A673 (cell line): Measurements from ENCODE around the gene DNAJB13. TPM values are rescaled to one million over a fixed set of nuclear protein-coding genes. Genes with fewer than 3 reads are reported as not detected.

ENCODE experiments used
- BruUV-seq: library from RNA; stranded (reverse); fragments of 400-500 nt; replicated peaks from 2 replicates; lab custom pipeline; 2021; lab: Mats Ljungman, UMichigan
- CTCF ChIA-PET: fragments of 300-600 bp; sonication (Branson Sonifier 250); formaldehyde crosslinking; loops from one replicate; lab custom pipeline; 2022; ENCODE audit warnings: antibody characterized with exemption; lab: Charles Lee
- POLR2A ChIA-PET: fragments of 300-600 bp; sonication (Branson Sonifier 250); formaldehyde crosslinking; loops from one replicate; lab custom pipeline; 2022; ENCODE audit warnings: antibody characterized with exemption; ENCODE audit not compliant: low non-redundant PET; lab: Charles Lee
- DNase-seq: peaks from one replicate; pipeline ENCODE4 v3.0.0-alpha.2; 2015; ENCODE audit warnings: low spot score
- H3K27ac ChIP-seq: fragments of 200-600 bp; sonication (generic); 2 replicates; pipeline ENCODE4 v1.5.1; 2016; ENCODE audit warnings: mixed run types, low read depth, mild to moderate bottlenecking, mixed read lengths, antibody characterized with exemption, low read length; ENCODE audit not compliant: poor library complexity, severe bottlenecking
- H3K27me3 ChIP-seq: fragments of 200-600 bp; sonication (generic); replicated peaks from 2 replicates; pipeline ENCODE4 v1.6.1; 2017; ENCODE audit warnings: mixed run types, low read depth, mild to moderate bottlenecking, mixed read lengths, antibody characterized with exemption, low read length; ENCODE audit not compliant: insufficient read depth, poor library complexity
- H3K36me3 ChIP-seq: fragments of 200-600 bp; sonication (generic); 2 replicates; pipeline ENCODE4 v1.6.1; 2016; ENCODE audit warnings: mixed run types, mild to moderate bottlenecking, mixed read lengths, antibody characterized with exemption, low read length; ENCODE audit not compliant: insufficient read depth, poor library complexity, severe bottlenecking
- H3K4me1 ChIP-seq: fragments of 200-600 bp; sonication (generic); 2 replicates; pipeline ENCODE4 v1.6.1; 2017; ENCODE audit warnings: mixed run types, mild to moderate bottlenecking, mixed read lengths, antibody characterized with exemption, low read length; ENCODE audit not compliant: insufficient read depth, poor library complexity, severe bottlenecking
- H3K4me3 ChIP-seq: fragments of 200-600 bp; sonication (generic); 2 replicates; pipeline ENCODE4 v1.5.1; 2016; ENCODE audit warnings: low read depth, mixed run types, mild to moderate bottlenecking, mixed read lengths, low read length; ENCODE audit not compliant: poor library complexity, severe bottlenecking
- H3K9me3 ChIP-seq: fragments of 200-600 bp; sonication (generic); 2 replicates; pipeline ENCODE4 v1.6.1; 2016; ENCODE audit warnings: mixed run types, low read depth, mild to moderate bottlenecking, mixed read lengths, antibody characterized with exemption, low read length; ENCODE audit not compliant: poor library complexity, severe bottlenecking
- CTCF ChIP-seq: fragments of 300-800, 200-600 bp; sonication (generic); conservative IDR thresholded peaks from 2 replicates; pipeline ENCODE4 v1.5.1; 2017; ENCODE audit warnings: low read depth, mild to moderate bottlenecking, antibody characterized with exemption, low read length, moderate library complexity, mixed read lengths
- EZH2 ChIP-seq: fragments of 200-600 bp; sonication (generic); IDR thresholded peaks from 2 replicates; pipeline ENCODE4 v1.6.1; 2017; ENCODE audit warnings: borderline replicate concordance, low read depth, mild to moderate bottlenecking, mixed read lengths, antibody characterized with exemption, low read length; ENCODE audit not compliant: poor library complexity, severe bottlenecking
- intact Hi-C: fragments of 100-400 bp; cut with micrococcal nuclease; formaldehyde crosslinking; loops from one replicate; pipeline ENCODE4 v1.10.0; 2022; ENCODE audit not compliant: unreplicated experiment
- total RNA-seq: library from RNA; stranded (reverse); gene quantifications from 2 replicates; pipeline ENCODE4 v1.2.3, GENCODE V29; 2021

DNAJB13 gene
- total RNA-seq, 1 experiment from 2014 or later = 0.41 TPM

- Histone ChIP-seq H3K4me3 (no peak overlapping the region), H3K4me1 (no peaks in the 10 kb centered on the region), H3K27ac (no peak overlapping the region), H3K9me3 (no peaks in the 10 kb centered on the region), H3K36me3 (no peaks in the 10 kb centered on the region), H3K27me3 (no peaks in the 10 kb centered on the region)
- BruUV-seq = no TSS peak
- no peak for TF ChIP-seq CTCF
- TF ChIP-seq EZH2 = no peak
- DNase-seq = no peak
- intact Hi-C loops = no loop called here
- CTCF ChIA-PET = interaction anchor here (0.7 kb wide), 1 partner anchor 239 kb away, joined by 7 read pairs; no protein-coding TSS in a partner anchor
- POLR2A ChIA-PET = no interaction called here
Observed at GRCh38 chr11:73946798-73947458, 3.9 kb upstream of the DNAJB13 start.

GRCh38 chr11:73949246-73949645 lies 1.6 kb upstream of the DNAJB13 start:
- Histone ChIP-seq H3K9me3 (no peaks in the 10 kb centered on the region), H3K4me1 (no peaks in the 10 kb centered on the region), H3K36me3 (no peaks in the 10 kb centered on the region), H3K27ac (no peak overlapping the region), H3K4me3 (no peak overlapping the region), H3K27me3 (no peaks in the 10 kb centered on the region)
- no TSS peak for BruUV-seq
- CTCF ChIA-PET = no interaction called here
- DNase-seq = no peak
- TF ChIP-seq CTCF (no peak), EZH2 (no peak)
- POLR2A ChIA-PET = interaction anchor here (0.6 kb wide), 1 partner anchor 75 kb away, joined by 3 read pairs; no protein-coding TSS in a partner anchor
- intact Hi-C loops = no loop called here

DNA sequence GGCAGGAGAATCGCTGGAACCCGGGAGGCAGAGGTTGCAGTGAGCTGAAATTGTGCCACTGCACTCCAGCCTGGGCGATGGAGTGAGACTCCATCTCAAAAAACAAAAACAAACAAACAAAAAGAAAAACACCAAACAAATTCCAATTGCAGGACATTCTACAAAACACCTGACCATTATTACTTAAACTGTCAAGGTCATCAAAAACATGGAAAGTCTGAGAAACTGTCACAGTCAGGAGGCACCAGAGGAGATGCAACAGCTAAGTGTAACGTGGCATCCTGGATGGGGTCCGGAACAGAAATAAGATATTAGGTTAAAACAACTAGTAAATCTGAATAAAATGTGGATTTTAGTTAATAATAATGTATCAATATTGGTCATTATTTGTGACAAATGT lies 914 bp upstream of the DNAJB13 start:
- POLR2A ChIA-PET = no interaction called here
- DNase-seq = no peak
- intact Hi-C loops = no loop called here
- no peak overlapping the region for H3K27ac ChIP-seq
- no peaks in the 10 kb centered on the region for H3K36me3 ChIP-seq
- no peaks in the 10 kb centered on the region for H3K4me1 ChIP-seq
- no peak overlapping the region for H3K4me3 ChIP-seq
- TF ChIP-seq EZH2 (no peak), CTCF (no peak)
- no TSS peak for BruUV-seq
- CTCF ChIA-PET = no interaction called here
- H3K9me3 ChIP-seq = no peaks in the 10 kb centered on the region
- H3K27me3 ChIP-seq = no peaks in the 10 kb centered on the region
